ENCODE data around the gene ANO10.

- no peak for TF ChIP-seq CTCF (IDR thresholded peaks at IDR 0.05)
- TF ChIP-seq POLR2A (IDR thresholded peaks at IDR 0.05), result no peak
Observed at GRCh38 chr3:43334976-43335375, 286.8 kb downstream of the ANO10 start.
